ENCODE data around the gene ELMOD2. TPM values are rescaled to one million over a fixed set of nuclear protein-coding genes. Genes with fewer than 3 reads are reported as not detected.

Gene ELMOD2
- polyA plus RNA-seq, 1 donor from 2014 or later, result 101 TPM

DNA sequence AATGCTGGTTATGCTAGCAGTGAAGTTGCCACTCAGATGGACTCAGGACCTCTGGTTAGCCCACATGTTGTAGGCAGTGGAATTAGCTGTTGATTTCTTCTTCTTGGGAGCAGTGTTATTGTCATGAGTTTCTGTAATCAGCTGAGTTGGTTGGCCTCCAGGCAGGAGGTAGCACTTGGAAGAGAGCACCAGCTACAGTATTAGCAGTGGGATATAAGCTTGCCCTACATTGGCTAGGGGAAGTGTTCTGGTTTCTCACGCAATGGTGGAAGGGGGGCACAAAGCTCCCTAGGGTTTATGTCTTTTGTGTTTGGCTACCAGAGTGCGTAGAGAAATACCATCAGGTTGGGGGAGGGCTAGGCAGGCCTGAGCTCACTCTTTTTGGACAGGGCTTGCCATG lies 78.7 kb downstream of the ELMOD2 start:
- H3K27me3 ChIP-seq (ENCODE audit: insufficient read depth, low read depth, low read length), result no peaks in the 10 kb centered on the region
- no peaks in the 10 kb centered on the region for H3K9me3 ChIP-seq (ENCODE audit: low read length)
- H3K79me2 ChIP-seq (replicated peaks; ENCODE audit: insufficient read depth, low read length), result no peaks in the 10 kb centered on the region
- H3F3A ChIP-seq (ENCODE audit: insufficient read depth, low read length, poor library complexity, severe bottlenecking), result no peaks in the 10 kb centered on the region
- TF ChIP-seq, protein P1, sequence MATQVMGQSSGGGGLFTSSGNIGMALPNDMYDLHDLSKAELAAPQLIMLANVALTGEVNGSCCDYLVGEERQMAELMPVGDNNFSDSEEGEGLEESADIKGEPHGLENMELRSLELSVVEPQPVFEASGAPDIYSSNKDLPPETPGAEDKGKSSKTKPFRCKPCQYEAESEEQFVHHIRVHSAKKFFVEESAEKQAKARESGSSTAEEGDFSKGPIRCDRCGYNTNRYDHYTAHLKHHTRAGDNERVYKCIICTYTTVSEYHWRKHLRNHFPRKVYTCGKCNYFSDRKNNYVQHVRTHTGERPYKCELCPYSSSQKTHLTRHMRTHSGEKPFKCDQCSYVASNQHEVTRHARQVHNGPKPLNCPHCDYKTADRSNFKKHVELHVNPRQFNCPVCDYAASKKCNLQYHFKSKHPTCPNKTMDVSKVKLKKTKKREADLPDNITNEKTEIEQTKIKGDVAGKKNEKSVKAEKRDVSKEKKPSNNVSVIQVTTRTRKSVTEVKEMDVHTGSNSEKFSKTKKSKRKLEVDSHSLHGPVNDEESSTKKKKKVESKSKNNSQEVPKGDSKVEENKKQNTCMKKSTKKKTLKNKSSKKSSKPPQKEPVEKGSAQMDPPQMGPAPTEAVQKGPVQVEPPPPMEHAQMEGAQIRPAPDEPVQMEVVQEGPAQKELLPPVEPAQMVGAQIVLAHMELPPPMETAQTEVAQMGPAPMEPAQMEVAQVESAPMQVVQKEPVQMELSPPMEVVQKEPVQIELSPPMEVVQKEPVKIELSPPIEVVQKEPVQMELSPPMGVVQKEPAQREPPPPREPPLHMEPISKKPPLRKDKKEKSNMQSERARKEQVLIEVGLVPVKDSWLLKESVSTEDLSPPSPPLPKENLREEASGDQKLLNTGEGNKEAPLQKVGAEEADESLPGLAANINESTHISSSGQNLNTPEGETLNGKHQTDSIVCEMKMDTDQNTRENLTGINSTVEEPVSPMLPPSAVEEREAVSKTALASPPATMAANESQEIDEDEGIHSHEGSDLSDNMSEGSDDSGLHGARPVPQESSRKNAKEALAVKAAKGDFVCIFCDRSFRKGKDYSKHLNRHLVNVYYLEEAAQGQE (IDR thresholded peaks at IDR 0.05; ENCODE audit: borderline replicate concordance), result no peak
- TF ChIP-seq MXI1 (conservative IDR thresholded peaks at IDR 0.05; ENCODE audit: poor library complexity, severe bottlenecking) (no peak), EZH2 (IDR thresholded peaks at IDR 0.05; ENCODE audit: borderline replicate concordance, insufficient read depth, low read length, poor library complexity, severe bottlenecking) (no peak), RAD21 (conservative IDR thresholded peaks at IDR 0.05) (no peak), EP300 (conservative IDR thresholded peaks at IDR 0.05; ENCODE audit: poor library complexity, severe bottlenecking) (no peak), POLR2AphosphoS5 (IDR thresholded peaks at IDR 0.05) (no peak), SMC3 (conservative IDR thresholded peaks at IDR 0.05; ENCODE audit: poor library complexity) (no peak)
- TF ChIP-seq, protein P2, sequence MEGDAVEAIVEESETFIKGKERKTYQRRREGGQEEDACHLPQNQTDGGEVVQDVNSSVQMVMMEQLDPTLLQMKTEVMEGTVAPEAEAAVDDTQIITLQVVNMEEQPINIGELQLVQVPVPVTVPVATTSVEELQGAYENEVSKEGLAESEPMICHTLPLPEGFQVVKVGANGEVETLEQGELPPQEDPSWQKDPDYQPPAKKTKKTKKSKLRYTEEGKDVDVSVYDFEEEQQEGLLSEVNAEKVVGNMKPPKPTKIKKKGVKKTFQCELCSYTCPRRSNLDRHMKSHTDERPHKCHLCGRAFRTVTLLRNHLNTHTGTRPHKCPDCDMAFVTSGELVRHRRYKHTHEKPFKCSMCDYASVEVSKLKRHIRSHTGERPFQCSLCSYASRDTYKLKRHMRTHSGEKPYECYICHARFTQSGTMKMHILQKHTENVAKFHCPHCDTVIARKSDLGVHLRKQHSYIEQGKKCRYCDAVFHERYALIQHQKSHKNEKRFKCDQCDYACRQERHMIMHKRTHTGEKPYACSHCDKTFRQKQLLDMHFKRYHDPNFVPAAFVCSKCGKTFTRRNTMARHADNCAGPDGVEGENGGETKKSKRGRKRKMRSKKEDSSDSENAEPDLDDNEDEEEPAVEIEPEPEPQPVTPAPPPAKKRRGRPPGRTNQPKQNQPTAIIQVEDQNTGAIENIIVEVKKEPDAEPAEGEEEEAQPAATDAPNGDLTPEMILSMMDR (IDR thresholded peaks at IDR 0.05; ENCODE audit: poor library complexity, severe bottlenecking), result no peak
- H4K20me1 ChIP-seq (ENCODE audit: insufficient read depth), result no peaks in the 10 kb centered on the region
- no peaks in the 10 kb centered on the region for H3K9me2 ChIP-seq (ENCODE audit: insufficient read depth, low read length)
- H3K9ac ChIP-seq (ENCODE audit: low read length), result no peak overlapping the region
- no peaks in the 10 kb centered on the region for H3K36me3 ChIP-seq (ENCODE audit: insufficient read depth, low read length)
- no peak overlapping the region for H3K27ac ChIP-seq (ENCODE audit: low read length)
- H3K4me2 ChIP-seq (ENCODE audit: low read length), result no peak overlapping the region
- no peak overlapping the region for H2AFZ ChIP-seq (ENCODE audit: low read depth, low read length)
- no peak overlapping the region for H3K4me3 ChIP-seq (ENCODE audit: low read length)

DNA sequence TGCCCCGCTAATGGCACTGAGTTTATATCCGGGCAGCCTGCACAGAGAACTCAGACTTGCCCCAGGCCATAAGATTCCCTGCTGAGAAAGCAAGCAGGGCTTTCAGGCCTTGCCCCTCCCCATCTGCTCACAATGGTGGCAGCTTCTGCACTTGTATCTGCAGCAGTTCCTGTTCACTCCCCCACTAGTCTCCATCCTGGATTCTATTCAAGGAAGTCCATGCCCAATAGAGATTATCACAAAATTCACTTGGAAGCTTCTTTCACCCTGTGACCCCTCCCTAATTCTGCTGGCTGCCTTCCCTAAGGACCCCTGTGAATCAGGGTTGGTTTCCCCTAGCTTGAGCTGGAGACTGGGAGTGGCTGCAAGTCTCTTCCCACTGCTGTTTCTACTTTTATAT lies 79.3 kb downstream of the ELMOD2 start:
- Histone ChIP-seq H3F3A (ENCODE audit: insufficient read depth, low read length, poor library complexity, severe bottlenecking) (no peaks in the 10 kb centered on the region), H3K27ac (ENCODE audit: low read length) (no peak overlapping the region), H3K36me3 (ENCODE audit: insufficient read depth, low read length) (no peaks in the 10 kb centered on the region), H3K9me2 (ENCODE audit: insufficient read depth, low read length) (no peaks in the 10 kb centered on the region), H3K4me2 (ENCODE audit: low read length) (no peak overlapping the region), H3K4me3 (ENCODE audit: low read length) (no peak overlapping the region), H3K79me2 (replicated peaks; ENCODE audit: insufficient read depth, low read length) (no peaks in the 10 kb centered on the region), H3K9ac (ENCODE audit: low read length) (no peak overlapping the region), H4K20me1 (ENCODE audit: insufficient read depth) (no peaks in the 10 kb centered on the region), H2AFZ (ENCODE audit: low read depth, low read length) (no peak overlapping the region), H3K27me3 (ENCODE audit: insufficient read depth, low read depth, low read length) (no peaks in the 10 kb centered on the region), H3K9me3 (ENCODE audit: low read length) (no peaks in the 10 kb centered on the region)
- TF ChIP-seq RAD21 (conservative IDR thresholded peaks at IDR 0.05) (no peak), POLR2AphosphoS5 (IDR thresholded peaks at IDR 0.05) (no peak), EZH2 (IDR thresholded peaks at IDR 0.05; ENCODE audit: borderline replicate concordance, insufficient read depth, low read length, poor library complexity, severe bottlenecking) (no peak), SMC3 (conservative IDR thresholded peaks at IDR 0.05; ENCODE audit: poor library complexity) (no peak), TAF1 (IDR thresholded peaks at IDR 0.05; ENCODE audit: low read depth) (no peak)
- TF ChIP-seq, protein P2 (IDR thresholded peaks at IDR 0.05; ENCODE audit: poor library complexity, severe bottlenecking), result no peak
- TF ChIP-seq, protein P1 (IDR thresholded peaks at IDR 0.05; ENCODE audit: borderline replicate concordance), result no peak

All from neural cell (in vitro differentiated cells).